ENCODE measurements around the gene WASL.
A peak's percentile ranks its signal among the peaks of the same experiment; 100 is the strongest.

Gene WASL

DNA sequence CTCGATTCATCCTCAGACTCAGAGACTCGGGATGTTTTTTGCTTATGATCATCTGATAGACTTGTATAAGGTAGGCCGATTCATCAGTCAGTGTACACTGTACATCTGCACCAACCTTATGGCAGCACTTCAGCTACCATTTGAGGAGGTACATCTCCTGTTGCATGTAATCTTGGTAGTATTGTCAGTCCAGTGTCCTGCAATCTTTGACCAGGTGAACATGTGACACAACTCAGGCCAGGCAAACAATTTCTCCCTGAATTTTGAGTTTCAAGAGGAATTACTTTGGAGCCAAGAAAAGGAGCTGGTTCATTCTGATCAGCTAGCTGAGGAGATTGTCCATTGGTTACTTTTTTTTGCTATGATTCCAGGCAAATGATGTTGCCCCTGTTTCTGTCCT lies 19.7 kb upstream of the WASL start:
- TF ChIP-seq ZFX (IDR thresholded peaks at IDR 0.05) (no peak), CTCF (conservative IDR thresholded peaks at IDR 0.05) (no peak)
- H3K27ac ChIP-seq = peak overlapping the region; percentile 33; the same call in 1 of the 2 replicates

DNA sequence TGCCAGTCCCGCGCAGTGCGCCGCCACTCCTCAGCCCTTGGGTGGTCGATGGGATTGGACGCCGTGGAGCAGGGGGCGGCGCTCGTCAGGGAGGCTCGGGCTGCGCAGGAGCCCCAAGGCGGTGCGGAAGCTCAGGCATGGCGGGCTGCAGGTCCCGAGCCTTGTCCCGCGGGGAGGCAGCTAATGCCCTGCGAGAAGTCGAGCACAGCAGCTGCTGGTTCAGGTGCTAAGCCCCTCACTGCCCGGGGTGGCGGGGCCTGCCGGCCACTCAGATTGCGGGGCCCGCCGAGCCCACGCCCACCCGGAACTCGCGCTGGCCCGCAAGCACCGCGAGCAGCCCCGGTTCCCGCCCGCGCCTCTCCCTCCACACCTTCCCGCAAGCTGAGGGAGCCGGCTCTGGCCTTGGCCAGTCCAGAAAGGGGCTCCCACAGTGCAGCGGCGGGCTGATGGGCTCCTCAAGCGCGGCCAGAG lies 14.4 kb upstream of the WASL start:
- no peak for TF ChIP-seq ZFX (IDR thresholded peaks at IDR 0.05)
- TF ChIP-seq CTCF (conservative IDR thresholded peaks at IDR 0.05) = no peak
- no peak overlapping the region for H3K27ac ChIP-seq

DNA sequence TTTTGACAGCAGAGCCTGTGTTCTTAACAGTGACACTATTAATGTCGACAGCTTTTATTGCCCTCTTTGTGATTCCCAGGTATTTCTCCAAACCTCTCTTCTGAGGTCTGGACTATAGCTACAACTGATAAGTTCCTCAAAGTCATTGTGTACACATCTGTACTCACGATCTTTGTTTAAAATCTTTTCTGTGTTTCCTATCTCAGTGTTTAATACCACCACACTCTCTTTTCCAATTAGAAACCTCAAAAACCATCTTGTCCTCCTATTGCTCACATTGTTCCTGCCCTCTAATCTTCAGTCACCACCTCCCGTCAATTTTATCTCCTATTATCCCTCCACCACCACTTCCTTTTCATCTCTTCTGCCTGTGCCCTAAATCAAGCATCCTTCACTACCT lies 12.9 kb upstream of the WASL start:
- no peak overlapping the region for H3K27ac ChIP-seq
- TF ChIP-seq ZFX (IDR thresholded peaks at IDR 0.05) (no peak), CTCF (conservative IDR thresholded peaks at IDR 0.05) (no peak)

- TF ChIP-seq CTCF (conservative IDR thresholded peaks at IDR 0.05) (no peak), ZFX (IDR thresholded peaks at IDR 0.05) (no peak)
- no peak overlapping the region for H3K27ac ChIP-seq
Observed at GRCh38 chr7:123757095-123757494, 8.3 kb upstream of the WASL start.

DNA sequence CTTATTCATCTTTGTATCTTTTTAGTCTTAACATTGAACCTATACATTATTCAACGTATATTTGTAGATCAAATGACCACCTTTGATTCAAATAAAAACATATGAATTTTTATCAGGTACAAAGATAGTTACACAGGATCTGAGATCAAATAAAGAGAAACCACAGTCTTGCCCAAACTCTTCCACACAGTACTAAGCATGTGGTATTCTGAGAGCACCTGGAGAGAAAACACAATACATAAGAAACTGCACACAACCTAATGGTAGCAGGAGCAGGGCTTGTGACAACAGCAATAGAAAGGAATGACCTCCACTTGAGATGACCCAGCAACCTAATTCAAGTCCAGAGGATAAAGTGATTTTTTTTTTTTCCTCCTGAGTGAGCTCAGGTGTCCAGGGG lies 6.5 kb upstream of the WASL start:
- no peak overlapping the region for H3K27ac ChIP-seq
- TF ChIP-seq CTCF (conservative IDR thresholded peaks at IDR 0.05) (no peak), ZFX (IDR thresholded peaks at IDR 0.05) (no peak)

GRCh38 chr7:123754271-123754871 lies 5.6 kb upstream of the WASL start:
- TF ChIP-seq ZFX (IDR thresholded peaks at IDR 0.05) = no peak
- no peak for TF ChIP-seq CTCF (conservative IDR thresholded peaks at IDR 0.05)
- no peak overlapping the region for H3K27ac ChIP-seq

- no peak for TF ChIP-seq CTCF (conservative IDR thresholded peaks at IDR 0.05)
- no peak for TF ChIP-seq ZFX (IDR thresholded peaks at IDR 0.05)
- H3K27ac ChIP-seq = no peak overlapping the region
Observed at GRCh38 chr7:123752534-123752933, 3.7 kb upstream of the WASL start.
